ENCODE results near the gene PIK3R2.

PIK3R2 gene

DNA sequence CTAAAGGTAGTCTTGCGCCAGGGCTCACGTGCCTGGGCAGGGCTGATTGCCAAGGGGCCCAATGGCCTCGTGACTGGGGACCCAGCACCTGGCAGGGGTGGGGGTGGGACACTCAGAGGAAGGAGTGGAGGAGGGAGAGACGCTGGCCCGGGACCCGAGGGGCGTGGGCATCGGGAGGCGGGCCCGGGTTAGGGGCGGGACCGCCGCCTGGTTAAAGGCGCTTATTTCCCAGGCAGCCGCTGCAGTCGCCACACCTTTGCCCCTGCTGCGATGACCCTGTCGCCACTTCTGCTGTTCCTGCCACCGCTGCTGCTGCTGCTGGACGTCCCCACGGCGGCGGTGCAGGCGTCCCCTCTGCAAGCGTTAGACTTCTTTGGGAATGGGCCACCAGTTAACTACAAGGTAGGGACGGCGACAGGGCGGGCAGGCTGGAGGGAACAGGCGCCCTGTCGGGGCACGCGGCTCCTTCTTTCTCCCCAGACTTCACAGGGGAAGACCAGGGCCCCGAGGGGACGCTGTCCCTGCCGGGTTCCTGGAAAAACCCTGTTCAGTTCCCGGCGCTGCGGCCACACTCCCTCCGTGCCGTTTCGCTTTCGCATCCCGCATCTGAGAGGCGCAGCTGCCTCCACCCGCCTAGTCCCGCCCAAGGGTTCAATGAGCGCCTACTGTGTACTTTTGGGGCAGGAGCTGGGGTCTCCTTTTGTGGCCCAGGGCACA is 20.8 kb downstream of the PIK3R2 start, which contains the start of gene IFI30:
TSS of gene IFI30 (plus strand) at position 242 of the 717 bp plus-strand sequence. CDS start at position 271, 29 bp downstream.
- Histone ChIP-seq H3K9me2 (ENCODE audit: low read depth, low read length) (no peaks in the 10 kb centered on the region), H3K9me3 (ENCODE audit: low read length) (no peaks in the 10 kb centered on the region), H3K4me1 (ENCODE audit: insufficient read depth, low read length, severe bottlenecking) (peaks cover 66% of the 10 kb centered on the region), H3K79me2 (ENCODE audit: insufficient read depth, low read length) (0 out of 2 replicates have a peak, but pooled peaks cover 5% of the 10 kb centered on the region), H4K20me1 (ENCODE audit: insufficient read depth, low read length) (no peaks in the 10 kb centered on the region), H3K4me3 (ENCODE audit: low read depth, low read length, poor library complexity, severe bottlenecking) (peak within 1 kb of the TSS; percentile 70), H3K9ac (ENCODE audit: low read length) (peak within 1 kb of the TSS; percentile 68), H3K27ac (ENCODE audit: low read depth, low read length, poor library complexity, severe bottlenecking) (peak within 1 kb of the TSS; percentile 97), H3K36me3 (ENCODE audit: insufficient read depth, low read length) (peaks cover 35% of the 10 kb centered on the region), H3K4me2 (ENCODE audit: low read length) (peak within 1 kb of the TSS; percentile 70), H3F3A (ENCODE audit: insufficient read depth, low read length) (0 out of 2 replicates have a peak, but pooled peaks cover 6% of the 10 kb centered on the region), H2AFZ (ENCODE audit: low read length) (no peak within 1 kb of the TSS), H3K27me3 (ENCODE audit: insufficient read depth, low read length) (no peaks in the 10 kb centered on the region)
- no peak for TF ChIP-seq EZH2 (IDR thresholded peaks at IDR 0.05; ENCODE audit: borderline replicate concordance, low read length)
- no peak for TF ChIP-seq CTCF (IDR thresholded peaks at IDR 0.05; ENCODE audit: low read length)

DNA sequence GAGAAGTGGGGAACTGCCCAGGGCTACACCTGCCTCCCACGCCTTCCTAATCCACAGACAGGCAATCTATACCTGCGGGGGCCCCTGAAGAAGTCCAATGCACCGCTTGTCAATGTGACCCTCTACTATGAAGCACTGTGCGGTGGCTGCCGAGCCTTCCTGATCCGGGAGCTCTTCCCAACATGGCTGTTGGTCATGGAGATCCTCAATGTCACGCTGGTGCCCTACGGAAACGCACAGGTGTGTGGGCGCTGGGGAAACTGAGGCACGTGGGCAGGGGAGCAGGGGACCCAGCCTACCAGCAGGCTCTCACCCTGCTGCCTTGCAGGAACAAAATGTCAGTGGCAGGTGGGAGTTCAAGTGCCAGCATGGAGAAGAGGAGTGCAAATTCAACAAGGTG is 22.0 kb downstream of the PIK3R2 start:
- Histone ChIP-seq H3K4me3 (ENCODE audit: low read depth, low read length, poor library complexity, severe bottlenecking) (peak overlapping the region; percentile 70), H3K79me2 (ENCODE audit: insufficient read depth, low read length) (0 out of 2 replicates have a peak, but pooled peaks cover 5% of the 10 kb centered on the region), H4K20me1 (ENCODE audit: insufficient read depth, low read length) (no peaks in the 10 kb centered on the region), H3K9me2 (ENCODE audit: low read depth, low read length) (no peaks in the 10 kb centered on the region), H3K4me1 (ENCODE audit: insufficient read depth, low read length, severe bottlenecking) (peaks cover 53% of the 10 kb centered on the region), H3K27me3 (ENCODE audit: insufficient read depth, low read length) (no peaks in the 10 kb centered on the region), H3K9me3 (ENCODE audit: low read length) (no peaks in the 10 kb centered on the region), H3K9ac (ENCODE audit: low read length) (peak overlapping the region; percentile 68), H2AFZ (ENCODE audit: low read length) (no peak overlapping the region), H3K4me2 (ENCODE audit: low read length) (peak overlapping the region; percentile 70), H3K27ac (ENCODE audit: low read depth, low read length, poor library complexity, severe bottlenecking) (no peak overlapping the region), H3F3A (ENCODE audit: insufficient read depth, low read length) (0 out of 2 replicates have a peak, but pooled peaks cover 8% of the 10 kb centered on the region), H3K36me3 (ENCODE audit: insufficient read depth, low read length) (peaks cover 43% of the 10 kb centered on the region)
- TF ChIP-seq CTCF (IDR thresholded peaks at IDR 0.05; ENCODE audit: low read length) (no peak), EZH2 (IDR thresholded peaks at IDR 0.05; ENCODE audit: borderline replicate concordance, low read length) (no peak)

- Histone ChIP-seq H3K9me3 (ENCODE audit: low read length) (no peaks in the 10 kb centered on the region), H3K27me3 (ENCODE audit: insufficient read depth, low read length) (no peaks in the 10 kb centered on the region), H3K4me2 (ENCODE audit: low read length) (no peak overlapping the region), H3K4me1 (ENCODE audit: insufficient read depth, low read length, severe bottlenecking) (peaks cover 42% of the 10 kb centered on the region), H3K9me2 (ENCODE audit: low read depth, low read length) (no peaks in the 10 kb centered on the region), H4K20me1 (ENCODE audit: insufficient read depth, low read length) (no peaks in the 10 kb centered on the region), H3K27ac (ENCODE audit: low read depth, low read length, poor library complexity, severe bottlenecking) (no peak overlapping the region), H2AFZ (ENCODE audit: low read length) (no peak overlapping the region), H3F3A (ENCODE audit: insufficient read depth, low read length) (0 out of 2 replicates have a peak, but pooled peaks cover 8% of the 10 kb centered on the region), H3K4me3 (ENCODE audit: low read depth, low read length, poor library complexity, severe bottlenecking) (no peak overlapping the region), H3K79me2 (ENCODE audit: insufficient read depth, low read length) (0 out of 2 replicates have a peak, but pooled peaks cover 5% of the 10 kb centered on the region), H3K36me3 (ENCODE audit: insufficient read depth, low read length) (peaks cover 43% of the 10 kb centered on the region), H3K9ac (ENCODE audit: low read length) (no peak overlapping the region)
- no peak for TF ChIP-seq CTCF (IDR thresholded peaks at IDR 0.05; ENCODE audit: low read length)
- TF ChIP-seq EZH2 (IDR thresholded peaks at IDR 0.05; ENCODE audit: borderline replicate concordance, low read length) = no peak
Measured at GRCh38 chr19:18176367-18177310, 23.7 kb downstream of the PIK3R2 start.

All from OCI-LY1 (cell line).